ENCODE results near the gene AMT. TPM values are rescaled to one million over a fixed set of nuclear protein-coding genes. Genes with fewer than 3 reads are reported as not detected.

AMT gene
- total and polyA plus RNA-seq, 2 of the 13 experiments (the other 11 are each of a cell fraction or from before 2014, with no cell fraction given), result 35.3 to 59.0 TPM

- TF ChIP-seq ASH2L (IDR thresholded peaks at IDR 0.05; ENCODE audit: insufficient read length, low read depth, low read length) (peak; percentile 84), RFX5 (IDR thresholded peaks at IDR 0.05; ENCODE audit: low read depth, low read length) (peak; percentile 88), KMT2A (CRISPR knock-in tag; IDR thresholded peaks at IDR 0.05) (peak; percentile 74; the same call in 1 of the 2 replicates), ZNF18 (CRISPR knock-in tag; IDR thresholded peaks at IDR 0.05; ENCODE audit: insufficient replicate concordance) (peak; percentile 85), E2F5 (CRISPR knock-in tag; conservative IDR thresholded peaks at IDR 0.05) (no peak; the same call in 1 of the 2 replicates), GATAD1 (CRISPR knock-in tag; IDR thresholded peaks at IDR 0.05) (no peak), NCOA1 (CRISPR knock-in tag; IDR thresholded peaks at IDR 0.05) (peak; percentile 92; the same call in 1 of the 2 replicates), MTF2 (CRISPR knock-in tag; IDR thresholded peaks at IDR 0.05; ENCODE audit: borderline replicate concordance) (peak; percentile 88; the same call in 1 of the 2 replicates), CREM (IDR thresholded peaks at IDR 0.05) (0 out of 2 replicates have a peak, but pooled peaks have one; percentile 37), CREM (CRISPR knock-in tag; IDR thresholded peaks at IDR 0.05) (no peak), ZNF121 (CRISPR knock-in tag; IDR thresholded peaks at IDR 0.05) (0 out of 2 replicates have a peak, but pooled peaks have one; percentile 64), NR2F2 (IDR thresholded peaks at IDR 0.05; ENCODE audit: borderline replicate concordance, low read depth) (no peak), MED1 (CRISPR knock-in tag; IDR thresholded peaks at IDR 0.05) (0 out of 2 replicates have a peak, but pooled peaks have one; percentile 43), STAG1 (CRISPR knock-in tag; IDR thresholded peaks at IDR 0.05) (no peak), TBX2 (CRISPR knock-in tag; IDR thresholded peaks at IDR 0.05; ENCODE audit: borderline replicate concordance) (peak; percentile 66), ZNF180 (CRISPR knock-in tag; IDR thresholded peaks at IDR 0.05; ENCODE audit: borderline replicate concordance, low read depth) (no peak), RFX3 (CRISPR knock-in tag; IDR thresholded peaks at IDR 0.05) (0 out of 2 replicates have a peak, but pooled peaks have one; percentile 27), ZNF678 (CRISPR knock-in tag; IDR thresholded peaks at IDR 0.05) (no peak), SP4 (CRISPR knock-in tag; IDR thresholded peaks at IDR 0.05) (peak; percentile 89), RFX1 (IDR thresholded peaks at IDR 0.05) (peak; percentile 82), MXD4 (CRISPR knock-in tag; IDR thresholded peaks at IDR 0.05) (peak; percentile 68; the same call in 1 of the 2 replicates)
Observed at GRCh38 chr3:49469936-49470713, 47.9 kb upstream of the AMT start, which contains the start of gene DAG1 (continued).

Measured in HepG2 (cell line).